MM.1S (cell line): ENCODE data around the gene RPAP3.

Source experiments
- CTCF ChIP-seq: fragments of 300-600 bp; sonication (generic); IDR thresholded peaks from 2 replicates; pipeline ENCODE4 v1.5.1; 2016; ENCODE audit warnings: antibody characterized with exemption, low read length, mixed read lengths
- EZH2 ChIP-seq: fragments of 300-600 bp; sonication (generic); optimal IDR thresholded peaks from 2 replicates; pipeline ENCODE3; 2017; ENCODE audit warnings: low read depth, mild to moderate bottlenecking, antibody characterized with exemption, low read length, mixed read lengths

GRCh38 chr12:47651368-47652254 lies 54.2 kb downstream of the RPAP3 start:
- peak; percentile 68 for TF ChIP-seq CTCF
- TF ChIP-seq EZH2: no peak
